ENCODE data around the gene OR4X2. TPM values are rescaled to one million over a fixed set of nuclear protein-coding genes. Genes with fewer than 3 reads are reported as not detected.

OR4X2 gene
- total RNA-seq, result not detected in 2 replicates

DNA sequence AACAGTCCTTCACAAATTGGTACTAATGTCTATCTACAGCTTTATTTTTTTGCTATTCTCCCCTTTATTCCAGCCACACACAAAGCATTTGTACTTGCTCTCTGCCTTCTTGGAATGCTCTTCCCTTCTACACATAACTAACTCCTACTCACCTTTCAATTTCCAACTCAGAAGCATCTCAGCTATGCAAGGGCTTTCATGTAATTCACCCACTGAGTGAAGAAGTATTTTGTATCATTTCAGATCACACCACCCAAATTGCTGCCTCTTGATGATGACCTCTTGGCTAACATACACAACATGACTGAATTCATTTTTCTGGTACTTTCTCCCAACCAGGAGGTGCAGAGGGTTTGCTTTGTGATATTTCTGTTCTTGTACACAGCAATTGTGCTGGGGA lies at the start of gene OR4X2:
OR4X2 (plus strand) TSS at position 301 of the 400 bp plus-strand sequence; CDS start at position 301, 0 bp downstream.

DNA sequence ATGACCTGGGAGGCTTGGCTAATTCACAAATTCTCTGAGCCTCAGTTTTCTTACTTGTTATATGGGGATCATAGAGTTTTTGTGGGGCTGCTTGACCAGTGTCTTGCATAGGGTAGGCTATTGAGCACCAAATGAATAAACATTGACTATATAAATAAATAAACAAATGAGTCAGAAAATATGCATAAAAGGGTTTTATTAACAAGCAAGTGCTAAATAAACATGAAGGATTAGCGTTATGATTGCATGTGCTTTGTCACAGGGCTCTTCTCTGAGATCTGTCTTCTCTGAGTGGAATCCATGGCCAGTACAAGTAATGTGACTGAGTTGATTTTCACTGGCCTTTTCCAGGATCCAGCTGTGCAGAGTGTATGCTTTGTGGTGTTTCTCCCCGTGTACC lies 28.4 kb upstream of the OR4X2 start, which contains the start of gene OR4B1:
OR4B1 (plus strand) TSS at position 301 of the 400 bp plus-strand sequence; CDS start at position 301, 0 bp downstream.

DNA sequence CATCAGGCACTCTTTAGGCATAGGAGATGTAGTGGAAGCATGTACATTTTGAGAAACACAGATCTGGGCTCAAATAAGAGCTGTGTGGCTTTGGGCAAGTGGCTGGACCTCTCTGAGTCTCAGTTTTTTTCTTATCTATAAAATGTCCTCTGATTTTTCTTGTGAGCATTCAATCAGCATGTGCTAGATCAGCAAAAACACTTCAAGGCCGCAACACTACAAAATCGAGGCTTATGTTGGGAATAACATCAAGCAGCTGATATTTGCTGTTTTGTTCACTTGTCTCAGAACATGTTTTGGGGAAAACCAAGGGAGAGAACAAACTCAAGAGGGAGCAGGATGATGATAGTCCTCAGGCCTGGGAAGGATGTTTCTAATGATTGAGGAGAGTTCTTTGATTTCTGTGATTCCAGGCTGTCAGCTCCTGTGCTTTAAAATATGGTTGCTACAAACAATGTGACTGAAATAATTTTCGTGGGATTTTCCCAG lies 18.6 kb downstream of the OR4X2 start, which contains the start of gene OR4X1:
OR4X1 (plus strand) TSS at position 439 of the 489 bp plus-strand sequence; CDS start at position 439, 0 bp downstream.

Other genes starting within 250 kb of the OR4X2 start
- gene OR4B1, start 28.3 kb upstream of the OR4X2 start, total RNA-seq, result not detected in 2 replicates
- gene OR4X1, start 18.8 kb downstream of the OR4X2 start, total RNA-seq, result not detected in 2 replicates
- not detected in 2 replicates for gene OR4S1, start 61.1 kb downstream of the OR4X2 start, total RNA-seq
- gene OR4C3, start 79.8 kb downstream of the OR4X2 start, total RNA-seq, result not detected in 2 replicates
- not detected in 2 replicates for gene OR4C5, start 121.4 kb downstream of the OR4X2 start, total RNA-seq
- gene OR4A47, start 243.7 kb downstream of the OR4X2 start, total RNA-seq, result not detected in 2 replicates

Data from mammary microvascular endothelial cell (primary cell).